Lower leg skin (tissue), 4 donors: Measurements from ENCODE around the gene HDAC5. TPM values are rescaled to one million over a fixed set of nuclear protein-coding genes. Genes with fewer than 3 reads are reported as not detected.
A peak's percentile ranks its signal among the peaks of the same experiment; 100 is the strongest.
"Not testable (repeated sequence)": the region's sequence is repeated elsewhere in the genome, so short reads cannot be mapped to it uniquely, and the experiment has no call there.

Experiments used
- DNase-seq, 2 donors: peaks; one replicate each; pipeline ENCODE4 v3.0.0-alpha.2; 2019; ENCODE audit warnings: low spot score in 2 of 2
- H3K4me3 ChIP-seq: fragments of 200-600 bp; sonication (generic); 2 replicates; pipeline ENCODE4 v1.5.1; 2017; ENCODE audit warnings: mild to moderate bottlenecking, low read depth; ENCODE audit not compliant: poor library complexity, severe bottlenecking
- CTCF ChIP-seq, 3 donors: fragments of 450-650 bp; IDR thresholded peaks; one replicate each; pipeline ENCODE4 v1.5.1; 2016; ENCODE audit warnings: antibody characterized with exemption in 3 of 3, mild to moderate bottlenecking in 3 of 3, moderate library complexity in 2 of 3
- POLR2A ChIP-seq, 2 donors: fragments of 450-650 bp; IDR thresholded peaks; one replicate each; pipeline ENCODE4 v1.6.1; 2016 to 2017; ENCODE audit warnings: antibody characterized with exemption in 2 of 2, mild to moderate bottlenecking in 1 of 2, moderate library complexity in 1 of 2
- WGBS, 2 donors: methylation state at CpG; one replicate each; pipeline ENCODE4 v1.1.5; 2018; 5-methylcytosine and 5-hydroxymethylcytosine counted together
- intact Hi-C: fragments of 100-400 bp; cut with DNase I; formaldehyde crosslinking; loops from one replicate; pipeline ENCODE4 v1.15.0; 2023; ENCODE audit warnings: low total_unique reads
- total RNA-seq, 4 donors: library from RNA; depleted of rRNA; stranded (reverse); fragments of >200 nt; gene quantifications; one replicate each; pipeline ENCODE4 v1.1.0, GENCODE V29; 2016

The HDAC5 gene
- total RNA-seq, 4 donors from 2014 or later, result 179 to 208 (median 190) TPM

GRCh38 chr17:44102849-44103622, 20.4 kb downstream of the HDAC5 start:
- TF ChIP-seq POLR2A (IDR thresholded peaks at IDR 0.05), result no peak
- TF ChIP-seq CTCF (IDR thresholded peaks at IDR 0.05), result no peak
- H3K4me3 ChIP-seq, result no peak overlapping the region
- no peak for DNase-seq
- 62 to 64% methylated on average over 16 of the region's 16 CpGs for WGBS, 2 donors
- intact Hi-C loops, result no loop called here

- H3K4me3 ChIP-seq, DNase-seq, intact Hi-C loops: not testable (repeated sequence)
- WGBS, 2 donors, result 67 to 88% methylated on average over 5 to 6 of the region's 6 CpGs
These were observed 21.6 kb downstream of the HDAC5 start for GRCh38 chr17:44101858-44102257.

GRCh38 chr17:44097110-44097958, 26.1 kb downstream of the HDAC5 start:
- 28 to 40% methylated on average over 6 to 12 of the region's 13 CpGs for whole genome bisulfite sequencing, 2 donors
- intact Hi-C loops, result no loop called here
- DNase-seq, result no peak
- TF ChIP-seq CTCF (IDR thresholded peaks at IDR 0.05), result no peak
- no peak for TF ChIP-seq POLR2A (IDR thresholded peaks at IDR 0.05)
- H3K4me3 ChIP-seq, result no peak overlapping the region

GRCh38 chr17:44095647-44096496, 27.6 kb downstream of the HDAC5 start:
- 20 to 27% methylated on average over 12 of the region's 12 CpGs for WGBS, 2 donors
- intact Hi-C loops, result no loop called here
- no peak for TF ChIP-seq POLR2A (IDR thresholded peaks at IDR 0.05)
- TF ChIP-seq CTCF (IDR thresholded peaks at IDR 0.05), result no peak
- no peak overlapping the region for H3K4me3 ChIP-seq
- DNase-seq, result peak in 1 of 2 donors; percentile 47

- WGBS, 2 donors, result 3 to 12% methylated on average over 2 of the region's 2 CpGs
- intact Hi-C loops, result no loop called here
- no peak for TF ChIP-seq POLR2A (IDR thresholded peaks at IDR 0.05)
- no peak for TF ChIP-seq CTCF (IDR thresholded peaks at IDR 0.05)
- no peak overlapping the region for H3K4me3 ChIP-seq
- no peak for DNase-seq
These were observed 28.1 kb downstream of the HDAC5 start for GRCh38 chr17:44095388-44095646.
